ENCODE results near the gene DCC. TPM values are rescaled to one million over a fixed set of nuclear protein-coding genes. Genes with fewer than 3 reads are reported as not detected.

DCC gene
- total and polyA plus RNA-seq, 2 experiments from 2014 or later, result 0.27 to 0.38 TPM

- Histone ChIP-seq H3K9me3 (ENCODE audit: low read depth) (no peaks in the 10 kb centered on the region), H3K27ac (no peak overlapping the region), H3K36me3 (no peaks in the 10 kb centered on the region), H3K4me1 (ENCODE audit: low read depth) (no peaks in the 10 kb centered on the region), H3K27me3 (no peaks in the 10 kb centered on the region), H3K4me3 (no peak overlapping the region)
- TF ChIP-seq CTCF (IDR thresholded peaks at IDR 0.05; ENCODE audit: low read depth, low read length), result no peak
- no peak for DNase-seq (ENCODE audit: low read depth in 1 of 2, low spot score in 1 of 2)
Measured at GRCh38 chr18:53131001-53131400, 791.0 kb downstream of the DCC start.

GRCh38 chr18:53134711-53135110, 794.7 kb downstream of the DCC start:
- no peak overlapping the region for H3K4me3 ChIP-seq
- no peak overlapping the region for H3K27ac ChIP-seq
- no peak for TF ChIP-seq CTCF (IDR thresholded peaks at IDR 0.05; ENCODE audit: low read depth, low read length)
- H3K4me1 ChIP-seq (ENCODE audit: low read depth), result no peaks in the 10 kb centered on the region
- H3K9me3 ChIP-seq (ENCODE audit: low read depth), result no peaks in the 10 kb centered on the region
- no peak for DNase-seq (ENCODE audit: low read depth in 1 of 2, low spot score in 1 of 2)
- no peaks in the 10 kb centered on the region for H3K27me3 ChIP-seq
- no peaks in the 10 kb centered on the region for H3K36me3 ChIP-seq

GRCh38 chr18:53135654-53136053, 795.7 kb downstream of the DCC start:
- Histone ChIP-seq H3K4me3 (no peak overlapping the region), H3K27ac (no peak overlapping the region), H3K36me3 (no peaks in the 10 kb centered on the region), H3K27me3 (no peaks in the 10 kb centered on the region), H3K4me1 (ENCODE audit: low read depth) (no peaks in the 10 kb centered on the region), H3K9me3 (ENCODE audit: low read depth) (no peaks in the 10 kb centered on the region)
- no peak for DNase-seq (ENCODE audit: low read depth in 1 of 2, low spot score in 1 of 2)
- TF ChIP-seq CTCF (IDR thresholded peaks at IDR 0.05; ENCODE audit: low read depth, low read length), result no peak

GRCh38 chr18:53139746-53140500, 799.9 kb downstream of the DCC start:
- H3K9me3 ChIP-seq (ENCODE audit: low read depth), result no peaks in the 10 kb centered on the region
- H3K4me3 ChIP-seq, result no peak overlapping the region
- no peak for TF ChIP-seq CTCF (IDR thresholded peaks at IDR 0.05; ENCODE audit: low read depth, low read length)
- no peaks in the 10 kb centered on the region for H3K27me3 ChIP-seq
- H3K27ac ChIP-seq, result no peak overlapping the region
- H3K36me3 ChIP-seq, result no peaks in the 10 kb centered on the region
- DNase-seq (ENCODE audit: low read depth in 1 of 2, low spot score in 1 of 2), result no peak
- H3K4me1 ChIP-seq (ENCODE audit: low read depth), result no peaks in the 10 kb centered on the region

- Histone ChIP-seq H3K36me3 (no peaks in the 10 kb centered on the region), H3K4me3 (no peak overlapping the region), H3K9me3 (ENCODE audit: low read depth) (no peaks in the 10 kb centered on the region), H3K27ac (no peak overlapping the region), H3K27me3 (no peaks in the 10 kb centered on the region), H3K4me1 (ENCODE audit: low read depth) (no peaks in the 10 kb centered on the region)
- no peak for TF ChIP-seq CTCF (IDR thresholded peaks at IDR 0.05; ENCODE audit: low read depth, low read length)
- no peak for DNase-seq (ENCODE audit: low read depth in 1 of 2, low spot score in 1 of 2)
Measured at GRCh38 chr18:53142005-53142404, 802.0 kb downstream of the DCC start.
